SU-DHL-6 (cell line): Measurements from ENCODE around the gene CAMK1D.

ENCODE experiments used
- H2AFZ ChIP-seq: fragments of 200-600 bp; sonication (generic); 2 replicates; pipeline ENCODE4 v1.6.1; 2014; ENCODE audit warnings: low read depth, mild to moderate bottlenecking, moderate library complexity, mixed read lengths, antibody characterized with exemption, low read length; ENCODE audit not compliant: severe bottlenecking
- H3F3A ChIP-seq: fragments of 200-600 bp; shearing (Covaris generic); 2 replicates; pipeline ENCODE4 v1.6.0; 2016; ENCODE audit warnings: antibody characterized with exemption, mild to moderate bottlenecking; ENCODE audit not compliant: insufficient read depth
- H3K27ac ChIP-seq: fragments of 200-600 bp; sonication (generic); 2 replicates; pipeline ENCODE4 v1.5.1; 2016; ENCODE audit warnings: low read depth, mild to moderate bottlenecking, low read length, moderate library complexity, mixed read lengths
- H3K27me3 ChIP-seq: fragments of 200-600 bp; sonication (generic), shearing (Covaris generic); 2 replicates; pipeline ENCODE4 v1.6.0; 2014; ENCODE audit warnings: mild to moderate bottlenecking, low read length
- H3K36me3 ChIP-seq: fragments of 200-600 bp; sonication (generic); 2 replicates; pipeline ENCODE4 v1.6.1; 2014; ENCODE audit warnings: mild to moderate bottlenecking, low read length, mixed read lengths
- H3K4me2 ChIP-seq: fragments of 300-600, 200-600 bp; shearing (Covaris generic), sonication (generic); 2 replicates; pipeline ENCODE4 v1.6.0; 2014; ENCODE audit warnings: low read length, low read depth, mild to moderate bottlenecking; ENCODE audit not compliant: poor library complexity, severe bottlenecking
- H3K4me3 ChIP-seq: fragments of 200-600 bp; sonication (generic); 2 replicates; pipeline ENCODE4 v1.5.1; 2014; ENCODE audit warnings: antibody characterized with exemption, low read length, mild to moderate bottlenecking, mixed read lengths; ENCODE audit not compliant: insufficient read depth, poor library complexity, severe bottlenecking
- H3K79me2 ChIP-seq: fragments of 200-600 bp; sonication (generic); 2 replicates; pipeline ENCODE4 v1.6.1; 2014; ENCODE audit warnings: mild to moderate bottlenecking, low read length, moderate library complexity; ENCODE audit not compliant: insufficient read depth
- H3K9ac ChIP-seq: fragments of 200-600 bp; sonication (generic); 2 replicates; pipeline ENCODE4 v1.7.0; 2014; ENCODE audit warnings: mild to moderate bottlenecking, low read length
- H3K9me2 ChIP-seq: fragments of 200-600 bp; sonication (generic); replicated peaks from 2 replicates; pipeline ENCODE4 v1.6.1; 2014; ENCODE audit warnings: low read length; ENCODE audit not compliant: insufficient read depth
- H3K9me3 ChIP-seq: fragments of 200-600 bp; sonication (generic); 2 replicates; pipeline ENCODE4 v1.6.1; 2014; ENCODE audit warnings: low read length, mixed read lengths; ENCODE audit not compliant: insufficient read depth
- H4K20me1 ChIP-seq: fragments of 200-600 bp; sonication (generic); 2 replicates; pipeline ENCODE4 v1.6.1; 2014; ENCODE audit warnings: low read depth, mild to moderate bottlenecking, antibody characterized with exemption, low read length, moderate library complexity, mixed read lengths
- CTCF ChIP-seq: fragments of 200-600 bp; sonication (generic); IDR thresholded peaks from one replicate; pipeline ENCODE4 v1.5.1; 2017; ENCODE audit warnings: antibody characterized with exemption, mild to moderate bottlenecking, low read length, moderate library complexity; ENCODE audit not compliant: insufficient read depth, poor library complexity, severe bottlenecking
- EZH2phosphoT487 ChIP-seq: fragments of 200-600 bp; sonication (generic), shearing (Covaris generic); conservative IDR thresholded peaks from 2 replicates; pipeline ENCODE4 v1.6.1; 2018; ENCODE audit warnings: mild to moderate bottlenecking, antibody characterized with exemption, low read length, moderate library complexity, mixed read lengths

CAMK1D gene

GRCh38 chr10:12650538-12651298 lies 301.4 kb downstream of the CAMK1D start:
- no peaks in the 10 kb centered on the region for H3K9me2 ChIP-seq
- peaks cover 15% of the 10 kb centered on the region for H3K79me2 ChIP-seq
- no peak for TF ChIP-seq EZH2phosphoT487
- no peak for TF ChIP-seq CTCF
- H3K4me2 ChIP-seq = no peak overlapping the region
- no peak overlapping the region for H3K9ac ChIP-seq
- no peaks in the 10 kb centered on the region for H3K9me3 ChIP-seq
- no peak overlapping the region for H2AFZ ChIP-seq
- H3K36me3 ChIP-seq = no peaks in the 10 kb centered on the region
- H3K27me3 ChIP-seq = no peaks in the 10 kb centered on the region
- no peak overlapping the region for H3K27ac ChIP-seq
- peaks cover 2% of the 10 kb centered on the region; the same call in 1 of the 2 replicates for H4K20me1 ChIP-seq
- H3F3A ChIP-seq = no peaks in the 10 kb centered on the region
- no peak overlapping the region for H3K4me3 ChIP-seq

GRCh38 chr10:12655940-12656339 lies 306.6 kb downstream of the CAMK1D start:
- Histone ChIP-seq H3K9ac (no peak overlapping the region), H3K9me2 (no peaks in the 10 kb centered on the region), H3K9me3 (no peaks in the 10 kb centered on the region), H4K20me1 (no peaks in the 10 kb centered on the region; the same call in 1 of the 2 replicates), H3K79me2 (peaks cover 22% of the 10 kb centered on the region; the same call in 1 of the 2 replicates), H3K27me3 (no peaks in the 10 kb centered on the region), H2AFZ (no peak overlapping the region), H3K4me3 (no peak overlapping the region), H3K27ac (no peak overlapping the region), H3F3A (no peaks in the 10 kb centered on the region), H3K4me2 (no peak overlapping the region), H3K36me3 (no peaks in the 10 kb centered on the region)
- TF ChIP-seq CTCF (no peak), EZH2phosphoT487 (no peak)

GRCh38 chr10:12656518-12657142 lies 307.3 kb downstream of the CAMK1D start:
- no peak overlapping the region for H2AFZ ChIP-seq
- peaks cover 27% of the 10 kb centered on the region for H3K79me2 ChIP-seq
- TF ChIP-seq EZH2phosphoT487 (no peak), CTCF (peak; percentile 63)
- H3K9me3 ChIP-seq = no peaks in the 10 kb centered on the region
- H3K4me2 ChIP-seq = no peak overlapping the region
- H3K27ac ChIP-seq = no peak overlapping the region
- no peak overlapping the region for H3K9ac ChIP-seq
- no peak overlapping the region for H3K4me3 ChIP-seq
- H3K27me3 ChIP-seq = no peaks in the 10 kb centered on the region
- H3F3A ChIP-seq = no peaks in the 10 kb centered on the region
- H3K36me3 ChIP-seq = no peaks in the 10 kb centered on the region
- no peaks in the 10 kb centered on the region for H3K9me2 ChIP-seq
- peaks cover 3% of the 10 kb centered on the region; the same call in 1 of the 2 replicates for H4K20me1 ChIP-seq
